ENCODE measurements around the gene LILRB4. TPM values are rescaled to one million over a fixed set of nuclear protein-coding genes. Genes with fewer than 3 reads are reported as not detected.

The LILRB4 gene
- total RNA-seq, 1 experiment from 2014 or later, result not detected

DNA sequence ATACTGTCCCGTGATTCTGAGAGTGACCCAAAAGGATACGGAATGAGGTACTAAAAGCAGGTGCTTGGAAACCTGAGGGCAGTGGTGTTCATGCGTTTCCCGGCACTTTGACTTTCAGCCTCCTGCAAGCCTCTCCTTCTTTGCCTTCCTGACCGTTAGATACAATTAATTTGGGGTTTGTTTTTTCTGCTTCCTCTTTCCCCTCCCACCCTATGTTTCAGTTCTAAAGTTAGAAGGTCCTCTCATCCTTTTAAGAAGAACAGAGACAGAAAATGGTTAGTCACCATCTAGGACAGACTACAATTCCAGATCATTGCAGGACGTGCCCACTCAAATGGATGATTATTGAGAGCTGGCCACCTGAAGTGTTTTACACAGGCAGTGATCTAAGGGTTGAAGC lies 1.8 kb upstream of the LILRB4 start:
- no peak overlapping the region for H4K91ac ChIP-seq (ENCODE audit: insufficient read length, low read depth, low read length)
- no peak overlapping the region for H2BK15ac ChIP-seq (ENCODE audit: low read depth, low read length)
- H3K79me1 ChIP-seq (ENCODE audit: insufficient read depth, low read depth, low read length, poor library complexity, severe bottlenecking), result no peaks in the 10 kb centered on the region
- H2BK20ac ChIP-seq (ENCODE audit: low read depth, low read length, poor library complexity, severe bottlenecking), result no peak overlapping the region
- Mint-ChIP-seq H3K9me3 (peaks cover 88 to 100% of the 10 kb centered on the region in 2 experiments), H3K27me3 (ENCODE audit: low read depth) (peaks cover 2% of the 10 kb centered on the region), H3K4me1 (no peaks in the 10 kb centered on the region), H3K4me3 (no peak overlapping the region), H3K27ac (no peak overlapping the region), H3K36me3 (ENCODE audit: insufficient read depth in 1 of 3, low read depth in 3 of 3) (peaks cover 13 to 40% (median 23%) of the 10 kb centered on the region in 3 experiments; a peak in 6 of 7 replicates)
- no peak overlapping the region for H2BK5ac ChIP-seq (ENCODE audit: insufficient read length, low read length)
- H4K20me1 ChIP-seq (ENCODE audit: control insufficient read depth, insufficient read depth, insufficient read length), result no peaks in the 10 kb centered on the region
- H3K27ac ChIP-seq (ENCODE audit: insufficient read length, low read depth, low read length), result no peak overlapping the region
- H2BK120ac ChIP-seq (ENCODE audit: low read depth, low read length, poor library complexity, severe bottlenecking), result no peak overlapping the region
- H3K9me3 ChIP-seq (ENCODE audit: control insufficient read depth, low read depth, low read length), result peaks cover 83% of the 10 kb centered on the region
- H3K4me2 ChIP-seq (ENCODE audit: insufficient read depth, insufficient read length, low read length), result no peak overlapping the region
- H3K23me2 ChIP-seq (ENCODE audit: insufficient read length, low read depth, low read length, poor library complexity, severe bottlenecking), result no peaks in the 10 kb centered on the region
- H3K9ac ChIP-seq (ENCODE audit: extremely low read depth, insufficient read length, low read length), result no peak overlapping the region
- no peak overlapping the region for H3K14ac ChIP-seq (ENCODE audit: insufficient read depth, low read length)
- no peak for DNase-seq
- TF ChIP-seq, protein P1, sequence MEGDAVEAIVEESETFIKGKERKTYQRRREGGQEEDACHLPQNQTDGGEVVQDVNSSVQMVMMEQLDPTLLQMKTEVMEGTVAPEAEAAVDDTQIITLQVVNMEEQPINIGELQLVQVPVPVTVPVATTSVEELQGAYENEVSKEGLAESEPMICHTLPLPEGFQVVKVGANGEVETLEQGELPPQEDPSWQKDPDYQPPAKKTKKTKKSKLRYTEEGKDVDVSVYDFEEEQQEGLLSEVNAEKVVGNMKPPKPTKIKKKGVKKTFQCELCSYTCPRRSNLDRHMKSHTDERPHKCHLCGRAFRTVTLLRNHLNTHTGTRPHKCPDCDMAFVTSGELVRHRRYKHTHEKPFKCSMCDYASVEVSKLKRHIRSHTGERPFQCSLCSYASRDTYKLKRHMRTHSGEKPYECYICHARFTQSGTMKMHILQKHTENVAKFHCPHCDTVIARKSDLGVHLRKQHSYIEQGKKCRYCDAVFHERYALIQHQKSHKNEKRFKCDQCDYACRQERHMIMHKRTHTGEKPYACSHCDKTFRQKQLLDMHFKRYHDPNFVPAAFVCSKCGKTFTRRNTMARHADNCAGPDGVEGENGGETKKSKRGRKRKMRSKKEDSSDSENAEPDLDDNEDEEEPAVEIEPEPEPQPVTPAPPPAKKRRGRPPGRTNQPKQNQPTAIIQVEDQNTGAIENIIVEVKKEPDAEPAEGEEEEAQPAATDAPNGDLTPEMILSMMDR (conservative IDR thresholded peaks at IDR 0.05), result no peak
- H3K56ac ChIP-seq (ENCODE audit: insufficient read length, low read depth, low read length), result no peak overlapping the region
- no peaks in the 10 kb centered on the region for H3K79me2 ChIP-seq (ENCODE audit: insufficient read depth, low read length)
- H3T11ph ChIP-seq (ENCODE audit: low read length), result no peak overlapping the region
- no peak overlapping the region for H3K4ac ChIP-seq (ENCODE audit: low read depth, low read length)
- no peaks in the 10 kb centered on the region for H3K4me1 ChIP-seq (ENCODE audit: insufficient read depth, low read length)
- H3K27me3 ChIP-seq (ENCODE audit: insufficient read depth, low read length), result no peaks in the 10 kb centered on the region
- no peak overlapping the region for H3K23ac ChIP-seq (ENCODE audit: insufficient read length, low read depth, low read length)
- H3K18ac ChIP-seq (ENCODE audit: insufficient read length, low read depth, low read length), result no peak overlapping the region
- no peak overlapping the region for H2AK5ac ChIP-seq (ENCODE audit: insufficient read length, low read length)
- no peak overlapping the region for H4K8ac ChIP-seq (replicated peaks; ENCODE audit: insufficient read length, low read depth, low read length)
- H4K5ac ChIP-seq (ENCODE audit: insufficient read length, low read depth, low read length), result no peak overlapping the region
- no CpG with 5 or more reads among the region's 6 CpGs for WGBS (ENCODE audit: extremely low coverage, insufficient read length, low lambda C conversion rate)
- no peak overlapping the region for H2BK12ac ChIP-seq (ENCODE audit: insufficient read length, low read depth, low read length)
- no peak overlapping the region for H2AFZ ChIP-seq (ENCODE audit: low read length)

Measured in H9 (cell line).